IMR-90 (cell line): Measurements from ENCODE around the gene C16orf92. TPM values are rescaled to one million over a fixed set of nuclear protein-coding genes. Genes with fewer than 3 reads are reported as not detected.

Source experiments
- ATAC-seq: fragments of 200-7000 bp; cut with Tn5 transposase; 2 replicates; pipeline ENCODE4 v1.9.1; 2020; ENCODE audit warnings: low read depth, mild to moderate bottlenecking, moderate library complexity
- BruUV-seq: library from RNA; stranded (reverse); fragments of 400-500 nt; replicated peaks from 2 replicates; lab custom pipeline; 2021; lab: Mats Ljungman, UMichigan
- CTCF ChIA-PET: fragments of 300-600 bp; formaldehyde crosslinking; extraction: SDS; loops from one replicate; lab custom pipeline; 2021; ENCODE audit warnings: antibody characterized with exemption; lab: Yijun Ruan, JAX
- POLR2A ChIA-PET: fragments of 300-600 bp; sonication (Branson Sonifier 250); formaldehyde crosslinking; loops from one replicate; lab custom pipeline; 2022; ENCODE audit warnings: antibody characterized with exemption; ENCODE audit not compliant: unreplicated experiment; lab: Charles Lee
- DNase-seq: peaks from one replicate; pipeline ENCODE4 v3.0.0; 2013
- H2AFZ ChIP-seq: replicated peaks from 2 replicates; pipeline ENCODE3; 2013; ENCODE audit warnings: low read length, mild to moderate bottlenecking; ENCODE audit not compliant: poor library complexity
- H2AK5ac ChIP-seq: 2 replicates; pipeline ENCODE4 v1.6.1; 2013; ENCODE audit warnings: low read depth, low read length, inconsistent platforms
- H2AK9ac ChIP-seq: replicated peaks from 2 replicates; pipeline ENCODE3; 2013; ENCODE audit warnings: mild to moderate bottlenecking, low read depth, low read length, moderate library complexity; ENCODE audit not compliant: poor library complexity
- H2BK120ac ChIP-seq: 2 replicates; pipeline ENCODE4 v1.6.1; 2013; ENCODE audit warnings: low read depth, low read length, inconsistent platforms
- H2BK15ac ChIP-seq: 3 replicates; pipeline ENCODE4 v1.6.1; 2013; ENCODE audit warnings: low read depth, low read length, inconsistent platforms
- H2BK20ac ChIP-seq: 2 replicates; pipeline ENCODE4 v1.6.1; 2013; ENCODE audit warnings: low read depth, mild to moderate bottlenecking, inconsistent platforms, low read length, moderate library complexity
- H2BK5ac ChIP-seq: 2 replicates; pipeline ENCODE4 v1.6.1; 2013; ENCODE audit warnings: mild to moderate bottlenecking, low read depth, low read length, inconsistent platforms; ENCODE audit not compliant: poor library complexity, severe bottlenecking
- H3K14ac ChIP-seq: replicated peaks from 2 replicates; pipeline ENCODE4 v1.6.1; 2013; ENCODE audit warnings: low read depth, low read length, inconsistent platforms
- H3K18ac ChIP-seq: 2 replicates; pipeline ENCODE4 v1.6.1; 2013; ENCODE audit warnings: low read depth, low read length, control low read depth
- H3K23ac ChIP-seq: 2 replicates; pipeline ENCODE4 v1.6.1; 2013; ENCODE audit warnings: low read depth, low read length, inconsistent platforms
- H3K27ac ChIP-seq: 2 replicates; pipeline ENCODE4 v1.5.1; 2013; ENCODE audit warnings: mild to moderate bottlenecking, control low read depth, low read length; ENCODE audit not compliant: insufficient read depth
- H3K27me3 ChIP-seq: 2 replicates; pipeline ENCODE4 v1.6.1; 2013; ENCODE audit warnings: low read length; ENCODE audit not compliant: control insufficient read depth, insufficient read depth
- H3K36me3 ChIP-seq: 2 replicates; pipeline ENCODE4 v1.6.1; 2013; ENCODE audit warnings: low read length, mixed read lengths; ENCODE audit not compliant: control insufficient read depth, insufficient read depth
- H3K4ac ChIP-seq: 2 replicates; pipeline ENCODE4 v1.6.1; 2013; ENCODE audit warnings: low read depth, low read length, inconsistent platforms
- H3K4me1 ChIP-seq: 2 replicates; pipeline ENCODE4 v1.6.1; 2013; ENCODE audit warnings: low read length, mixed read lengths; ENCODE audit not compliant: control insufficient read depth, insufficient read depth
- H3K4me2 ChIP-seq: 2 replicates; pipeline ENCODE4 v1.6.1; 2013; ENCODE audit warnings: low read depth, mild to moderate bottlenecking, control low read depth, low read length, moderate library complexity
- H3K4me3 ChIP-seq: 2 replicates; pipeline ENCODE4 v1.5.1; 2013; ENCODE audit warnings: low read depth, mild to moderate bottlenecking, control low read depth, low read length, moderate library complexity; ENCODE audit not compliant: insufficient read depth
- H3K56ac ChIP-seq: 2 replicates; pipeline ENCODE4 v1.6.1; 2013; ENCODE audit warnings: low read length, inconsistent platforms; ENCODE audit not compliant: insufficient read depth; ENCODE audit errors: extremely low read depth
- H3K79me1 ChIP-seq, 2 experiments: 2 replicates each; pipeline ENCODE4 v1.6.1; 2013; ENCODE audit warnings: low read length in 2 of 2, inconsistent platforms in 1 of 2, low read depth in 1 of 2
- H3K9ac ChIP-seq: 2 replicates; pipeline ENCODE4 v1.6.1; 2013; ENCODE audit warnings: low read depth, low read length, control low read depth
- H3K9me1 ChIP-seq: 2 replicates; pipeline ENCODE4 v1.6.1; 2013; ENCODE audit warnings: low read length, inconsistent platforms; ENCODE audit not compliant: insufficient read depth
- H3K9me3 ChIP-seq: 2 replicates; pipeline ENCODE4 v1.6.1; 2013; ENCODE audit warnings: low read length; ENCODE audit not compliant: control insufficient read depth, insufficient read depth
- H4K20me1 ChIP-seq: 2 replicates; pipeline ENCODE4 v1.6.1; 2013; ENCODE audit warnings: low read length, inconsistent platforms; ENCODE audit not compliant: insufficient read depth
- H4K5ac ChIP-seq: 2 replicates; pipeline ENCODE4 v1.6.1; 2013; ENCODE audit warnings: mild to moderate bottlenecking, low read depth, low read length, control low read depth
- H4K8ac ChIP-seq, 2 experiments: 2 replicates each; pipeline ENCODE4 v1.6.1; 2013; ENCODE audit warnings: low read depth in 2 of 2, low read length in 2 of 2, control low read depth in 1 of 2, inconsistent platforms in 1 of 2
- H4K91ac ChIP-seq: 2 replicates; pipeline ENCODE4 v1.6.1; 2013; ENCODE audit warnings: low read depth, low read length, inconsistent platforms; ENCODE audit not compliant: insufficient read depth
- BHLHE40 ChIP-seq: fragments of 150-350 bp; IDR thresholded peaks from 2 replicates; pipeline ENCODE4 v1.6.1; 2016; ENCODE audit warnings: mild to moderate bottlenecking, low read depth, low read length
- CEBPB ChIP-seq: IDR thresholded peaks from 2 replicates; pipeline ENCODE4 v1.6.1; 2012; ENCODE audit warnings: low read depth, low read length, improper control_type of control experiment
- CHD1 ChIP-seq: IDR thresholded peaks from 2 replicates; pipeline ENCODE4 v1.6.1; 2012; ENCODE audit warnings: low read depth, low read length, improper control_type of control experiment
- FOS ChIP-seq: fragments of 150-350 bp; IDR thresholded peaks from 2 replicates; pipeline ENCODE4 v1.6.1; 2016; ENCODE audit warnings: low read depth, low read length
- MAFK ChIP-seq: IDR thresholded peaks from 2 replicates; pipeline ENCODE4 v1.6.1; 2012; ENCODE audit warnings: low read depth, low read length, improper control_type of control experiment
- MAZ ChIP-seq: IDR thresholded peaks from 2 replicates; pipeline ENCODE4 v1.6.1; 2012; ENCODE audit warnings: low read depth, mild to moderate bottlenecking, low read length, improper control_type of control experiment, moderate library complexity, borderline replicate concordance
- MXI1 ChIP-seq: IDR thresholded peaks from 2 replicates; pipeline ENCODE4 v1.6.1; 2012; ENCODE audit warnings: low read depth, mild to moderate bottlenecking, low read length, moderate library complexity, borderline replicate concordance
- NFE2L2 ChIP-seq: fragments of 150-350 bp; IDR thresholded peaks from 2 replicates; pipeline ENCODE4 v1.6.1; 2016; ENCODE audit warnings: low read depth, mild to moderate bottlenecking, low read length
- POLR2A ChIP-seq: IDR thresholded peaks from 2 replicates; pipeline ENCODE4 v1.6.1; 2012; ENCODE audit warnings: mild to moderate bottlenecking, low read depth, low read length
- RAD21 ChIP-seq: IDR thresholded peaks from 2 replicates; pipeline ENCODE4 v1.6.1; 2012; ENCODE audit warnings: low read length, improper control_type of control experiment
- RCOR1 ChIP-seq: IDR thresholded peaks from 2 replicates; pipeline ENCODE4 v1.6.1; 2012; ENCODE audit warnings: mild to moderate bottlenecking, low read length, improper control_type of control experiment; ENCODE audit not compliant: insufficient replicate concordance
- RFX5 ChIP-seq: IDR thresholded peaks from 2 replicates; pipeline ENCODE4 v1.8.0; 2012; ENCODE audit warnings: low read depth, mild to moderate bottlenecking, low read length, moderate library complexity
- SMC3 ChIP-seq: fragments of 150-350 bp; IDR thresholded peaks from 2 replicates; pipeline ENCODE4 v1.6.1; 2016; ENCODE audit warnings: low read depth, mild to moderate bottlenecking, antibody characterized with exemption, low read length, moderate library complexity
- WGBS, 2 experiments: methylation state at CpG; one replicate each; pipeline versions ENCODE4 v1.1.5 to v1.1.7; 2013; ENCODE audit warnings: missing lambda C conversion rate in 2 of 2; ENCODE audit not compliant: insufficient read length in 1 of 2; ENCODE audit errors: extremely low coverage in 2 of 2; 5-methylcytosine and 5-hydroxymethylcytosine counted together
- dilution Hi-C: fragments of 300-500 bp; cut with HindIII; formaldehyde crosslinking; loops from one replicate; pipeline ENCODE4 v1.14.3; 2018; ENCODE audit warnings: low sequenced_read_pairs; ENCODE audit not compliant: unreplicated experiment
- in situ Hi-C: fragments of 300-500 bp; cut with MboI; formaldehyde crosslinking; loops from 3 replicates; pipeline ENCODE4 v1.14.3; 2019; ENCODE audit warnings: low sequenced_read_pairs, inconsistent platforms, mixed read lengths
- intact Hi-C: fragments of 100-400 bp; cut with micrococcal nuclease; formaldehyde crosslinking; loops from 2 replicates; pipeline ENCODE4 v1.10.0; 2022
- polyA plus RNA-seq, 3 experiments: library from polyadenylated mRNA; depleted of rRNA; stranded (reverse); fragments of >200 nt; gene quantifications; 2 replicates each; pipeline ENCODE4 v1.2.3, GENCODE V29; 2012; ENCODE audit warnings: low replicate concordance in 1 of 3
- total RNA-seq: library from RNA; depleted of rRNA; stranded (reverse); fragments of >200 nt; gene quantifications from 2 replicates; pipeline ENCODE4 v1.2.3, GENCODE V29; 2012
- TF ChIP-seq, protein P1 (sequence below): fragments of 150-350 bp; IDR thresholded peaks from 2 replicates; pipeline ENCODE4 v1.6.1; 2016; ENCODE audit warnings: low read depth, mild to moderate bottlenecking, low read length, moderate library complexity, borderline replicate concordance
- TF ChIP-seq, protein P2 (sequence below): conservative IDR thresholded peaks from 2 replicates; pipeline ENCODE4 v1.5.1; 2012; ENCODE audit warnings: mild to moderate bottlenecking, low read depth, low read length, improper control_type of control experiment
- TF ChIP-seq, protein P3 (sequence below): fragments of 150-350 bp; IDR thresholded peaks from 2 replicates; pipeline ENCODE4 v1.6.1; 2017; ENCODE audit warnings: mild to moderate bottlenecking, antibody characterized with exemption, low read length, low read depth

C16orf92 gene
- total and polyA plus RNA-seq, 2 of the 4 experiments (the other 2 are of a cell fraction): not detected

DNA sequence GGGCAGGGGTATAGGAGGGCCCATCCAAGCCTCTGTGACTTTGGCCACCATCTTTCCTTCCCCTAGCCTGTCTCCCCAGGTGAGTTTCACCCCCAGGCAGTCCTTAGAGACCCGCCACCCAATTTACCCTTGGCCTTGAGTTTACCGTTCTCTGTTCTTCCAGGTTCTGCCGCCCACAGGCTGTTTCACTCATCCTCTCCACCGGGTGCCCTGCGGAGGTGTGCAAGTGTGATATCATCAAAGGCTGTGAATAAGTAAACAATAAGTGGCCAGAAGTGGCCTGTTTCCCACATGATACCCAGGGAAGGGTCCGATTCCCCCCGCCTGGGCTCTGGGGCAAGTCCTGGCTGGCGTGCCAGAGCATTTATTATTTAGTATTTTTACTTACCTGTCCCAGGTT, 23.2 kb downstream of the C16orf92 start:
- CTCF ChIA-PET: no interaction called here
- Histone ChIP-seq H3K4me2 (no peak overlapping the region), H3K9me1 (peaks cover 6% of the 10 kb centered on the region), H2AFZ (peak overlapping the region; percentile 15), H3K14ac (no peak overlapping the region), H3K4me1 (no peaks in the 10 kb centered on the region), H2BK15ac (no peak overlapping the region), H3K27ac (no peak overlapping the region), H3K79me1 (peaks cover 0 to 5% of the 10 kb centered on the region in 2 experiments; a peak in 1 of 4 replicates), H2AK9ac (no peak overlapping the region), H2BK5ac (no peak overlapping the region), H3K18ac (no peak overlapping the region), H3K4ac (no peak overlapping the region), H4K5ac (no peak overlapping the region), H3K23ac (no peak overlapping the region), H4K20me1 (no peaks in the 10 kb centered on the region), H3K9me3 (no peaks in the 10 kb centered on the region), H3K9ac (no peak overlapping the region), H3K27me3 (peaks cover 2% of the 10 kb centered on the region; the same call in 1 of the 2 replicates), H2BK120ac (no peak overlapping the region), H4K8ac (no peak overlapping the region), H3K36me3 (no peaks in the 10 kb centered on the region), H2AK5ac (no peak overlapping the region), H2BK20ac (no peak overlapping the region), H3K56ac (no peak overlapping the region), H3K4me3 (no peak overlapping the region), H4K91ac (no peak overlapping the region)
- no TSS peak for BruUV-seq
- 42% methylated on average over 2 of the region's 8 CpGs; no CpG with 5 or more reads in 1 of the 2 experiments for WGBS, 2 experiments
- ATAC-seq (no peak), DNase-seq (no peak)
- TF ChIP-seq, protein P1, sequence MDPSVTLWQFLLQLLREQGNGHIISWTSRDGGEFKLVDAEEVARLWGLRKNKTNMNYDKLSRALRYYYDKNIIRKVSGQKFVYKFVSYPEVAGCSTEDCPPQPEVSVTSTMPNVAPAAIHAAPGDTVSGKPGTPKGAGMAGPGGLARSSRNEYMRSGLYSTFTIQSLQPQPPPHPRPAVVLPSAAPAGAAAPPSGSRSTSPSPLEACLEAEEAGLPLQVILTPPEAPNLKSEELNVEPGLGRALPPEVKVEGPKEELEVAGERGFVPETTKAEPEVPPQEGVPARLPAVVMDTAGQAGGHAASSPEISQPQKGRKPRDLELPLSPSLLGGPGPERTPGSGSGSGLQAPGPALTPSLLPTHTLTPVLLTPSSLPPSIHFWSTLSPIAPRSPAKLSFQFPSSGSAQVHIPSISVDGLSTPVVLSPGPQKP: no peak
- TF ChIP-seq MXI1 (no peak), BHLHE40 (no peak), RAD21 (no peak), RFX5 (no peak), CHD1 (no peak), MAZ (no peak), MAFK (no peak), POLR2A (no peak), FOS (no peak), SMC3 (no peak), NFE2L2 (no peak), RCOR1 (no peak), CEBPB (no peak)
- TF ChIP-seq, protein P2, sequence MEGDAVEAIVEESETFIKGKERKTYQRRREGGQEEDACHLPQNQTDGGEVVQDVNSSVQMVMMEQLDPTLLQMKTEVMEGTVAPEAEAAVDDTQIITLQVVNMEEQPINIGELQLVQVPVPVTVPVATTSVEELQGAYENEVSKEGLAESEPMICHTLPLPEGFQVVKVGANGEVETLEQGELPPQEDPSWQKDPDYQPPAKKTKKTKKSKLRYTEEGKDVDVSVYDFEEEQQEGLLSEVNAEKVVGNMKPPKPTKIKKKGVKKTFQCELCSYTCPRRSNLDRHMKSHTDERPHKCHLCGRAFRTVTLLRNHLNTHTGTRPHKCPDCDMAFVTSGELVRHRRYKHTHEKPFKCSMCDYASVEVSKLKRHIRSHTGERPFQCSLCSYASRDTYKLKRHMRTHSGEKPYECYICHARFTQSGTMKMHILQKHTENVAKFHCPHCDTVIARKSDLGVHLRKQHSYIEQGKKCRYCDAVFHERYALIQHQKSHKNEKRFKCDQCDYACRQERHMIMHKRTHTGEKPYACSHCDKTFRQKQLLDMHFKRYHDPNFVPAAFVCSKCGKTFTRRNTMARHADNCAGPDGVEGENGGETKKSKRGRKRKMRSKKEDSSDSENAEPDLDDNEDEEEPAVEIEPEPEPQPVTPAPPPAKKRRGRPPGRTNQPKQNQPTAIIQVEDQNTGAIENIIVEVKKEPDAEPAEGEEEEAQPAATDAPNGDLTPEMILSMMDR: no peak
- TF ChIP-seq, protein P3, sequence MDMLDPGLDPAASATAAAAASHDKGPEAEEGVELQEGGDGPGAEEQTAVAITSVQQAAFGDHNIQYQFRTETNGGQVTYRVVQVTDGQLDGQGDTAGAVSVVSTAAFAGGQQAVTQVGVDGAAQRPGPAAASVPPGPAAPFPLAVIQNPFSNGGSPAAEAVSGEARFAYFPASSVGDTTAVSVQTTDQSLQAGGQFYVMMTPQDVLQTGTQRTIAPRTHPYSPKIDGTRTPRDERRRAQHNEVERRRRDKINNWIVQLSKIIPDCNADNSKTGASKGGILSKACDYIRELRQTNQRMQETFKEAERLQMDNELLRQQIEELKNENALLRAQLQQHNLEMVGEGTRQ: no peak
- in situ Hi-C loops (no loop called here), intact Hi-C loops (no loop called here), dilution Hi-C loops (no loop called here)
- POLR2A ChIA-PET: no interaction called here
